Measurements from ENCODE around the gene LINGO1. TPM values are rescaled to one million over a fixed set of nuclear protein-coding genes. Genes with fewer than 3 reads are reported as not detected.

The LINGO1 gene
- total RNA-seq, 2 experiments from 2014 or later: not detected

DNA sequence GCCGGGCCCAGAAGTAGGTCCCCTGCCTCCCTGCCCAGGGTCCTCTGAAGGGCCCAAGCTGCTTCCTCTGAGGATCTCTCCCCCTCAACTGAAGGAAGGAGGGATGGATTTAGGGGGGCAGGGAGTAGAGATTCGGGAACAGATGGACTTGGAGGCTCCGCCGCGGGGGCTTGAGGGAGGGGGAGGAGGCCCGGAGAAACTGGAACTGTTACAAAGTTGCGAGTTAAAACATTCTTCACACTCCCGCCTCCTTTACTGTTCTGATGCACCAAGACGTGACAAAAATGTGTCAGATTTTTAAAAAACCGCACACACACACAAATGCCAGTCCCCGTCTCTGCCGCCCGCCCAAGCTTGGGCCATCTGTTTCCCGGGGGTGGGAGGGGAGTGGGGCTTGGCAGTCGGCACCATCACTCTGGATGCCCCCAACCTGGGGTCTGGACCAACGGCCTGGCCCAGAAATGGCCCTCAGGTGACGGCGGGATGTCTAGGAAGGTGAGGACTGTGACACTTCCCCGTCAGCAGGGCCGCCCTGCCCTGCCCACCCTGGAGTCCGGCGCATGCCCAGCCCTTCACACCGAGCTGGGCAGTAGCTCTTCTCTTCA, 25.0 kb upstream of the LINGO1 start:
- POLR2A ChIA-PET: no interaction called here
- CTCF ChIA-PET: interaction anchor here (2.9 kb wide), 1 partner anchor 24 kb away, joined by 12 read pairs; the partner anchor contains the start of gene LINGO1

DNA sequence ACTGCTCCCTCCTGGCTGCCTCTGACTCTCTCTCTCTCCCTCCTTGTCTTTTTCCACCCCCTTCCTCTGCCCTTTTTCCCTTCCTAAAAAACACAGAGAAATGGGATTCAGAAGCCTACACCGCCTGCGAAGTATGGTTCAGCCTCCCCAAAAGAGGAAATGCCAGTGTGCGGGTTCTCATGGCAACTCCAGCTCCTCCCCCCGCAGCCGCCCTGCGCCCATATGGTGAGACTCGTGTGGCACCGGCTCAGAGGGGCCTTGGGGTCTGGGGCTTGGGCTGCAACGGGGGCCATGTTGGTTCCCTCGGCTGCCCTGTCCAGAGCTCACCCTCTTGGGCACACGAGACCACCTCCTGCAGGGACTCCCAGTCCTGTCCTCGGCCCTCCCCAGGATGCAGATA, 23.6 kb upstream of the LINGO1 start:
- ChIA-PET CTCF (interaction anchor here (2.9 kb wide), 1 partner anchor 22 kb away, joined by 12 read pairs; the partner anchor contains the start of gene LINGO1), POLR2A (no interaction called here)

DNA sequence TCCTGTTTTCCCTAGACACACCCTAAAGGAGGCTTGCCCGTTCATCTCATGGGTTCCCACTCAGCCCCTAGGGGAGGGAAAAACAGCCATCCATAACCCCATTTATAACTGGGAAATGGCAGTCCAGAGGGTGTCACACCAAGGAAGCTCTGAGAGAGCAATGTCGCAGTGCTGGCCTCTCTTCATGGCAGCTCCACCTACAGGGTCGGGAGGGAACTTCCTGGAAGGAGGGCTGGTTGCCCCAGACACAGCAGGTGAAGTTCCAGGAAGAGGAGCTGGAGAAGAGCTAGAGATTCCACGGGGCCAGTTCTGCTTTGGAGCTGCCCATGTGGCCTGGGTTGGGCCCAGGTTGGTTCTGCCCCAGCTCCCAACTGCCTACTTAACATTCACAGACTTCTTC, 22.3 kb upstream of the LINGO1 start:
- CTCF ChIA-PET: interaction anchor here (2.9 kb wide), 1 partner anchor 21 kb away, joined by 12 read pairs; the partner anchor contains the start of gene LINGO1
- POLR2A ChIA-PET: no interaction called here

DNA sequence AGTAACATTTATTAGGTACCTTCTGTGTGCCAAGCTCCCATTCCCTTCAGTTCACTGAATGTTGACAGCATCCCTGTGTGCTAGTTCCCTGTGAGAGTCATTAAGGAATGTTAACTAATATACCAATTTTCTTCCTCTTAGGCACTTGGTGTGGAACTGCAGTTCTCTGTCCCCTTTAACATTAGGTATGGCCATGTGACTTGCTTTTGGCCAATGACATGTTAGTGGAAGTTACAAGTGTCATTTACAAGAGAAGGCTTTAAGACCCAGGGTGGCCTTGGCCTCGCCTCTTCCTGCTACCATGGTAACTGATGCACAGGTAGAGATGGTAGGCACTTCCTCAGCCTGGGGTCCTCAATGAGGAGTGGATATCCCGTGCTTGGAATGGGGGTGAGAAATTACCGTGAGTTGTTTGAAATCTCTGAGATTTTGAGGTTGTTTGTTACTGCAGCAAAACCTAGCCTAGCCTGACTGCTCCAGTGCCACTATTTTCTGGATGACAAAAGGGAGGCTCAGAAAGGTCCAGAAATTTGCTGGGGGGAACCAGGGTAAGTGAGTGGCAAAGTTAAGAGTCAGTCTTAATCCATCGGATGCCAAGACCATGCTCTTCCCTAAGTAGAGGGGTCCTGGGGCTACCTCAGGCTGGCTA, 21.2 kb upstream of the LINGO1 start:
- POLR2A ChIA-PET: no interaction called here
- CTCF ChIA-PET: no interaction called here

DNA sequence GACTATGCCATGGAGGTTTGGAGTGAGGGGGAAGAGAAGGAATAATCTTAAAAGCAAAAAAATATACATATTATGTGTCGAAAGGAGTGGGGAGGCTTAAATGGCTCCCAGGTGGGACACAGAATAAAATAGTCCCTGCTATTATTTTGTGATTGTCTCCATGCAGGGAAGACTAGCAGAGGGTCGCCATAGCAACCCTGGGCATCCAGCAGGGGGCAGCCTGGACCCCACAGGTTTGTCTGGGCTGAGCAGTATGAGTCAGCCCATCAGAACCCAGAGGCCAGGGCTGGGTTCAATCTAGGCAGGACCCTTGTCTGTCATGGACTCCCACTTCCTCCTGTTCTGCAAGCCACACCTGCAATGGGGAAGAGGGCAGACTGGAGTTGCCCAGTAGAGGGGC, 17.6 kb upstream of the LINGO1 start:
- POLR2A ChIA-PET: no interaction called here
- CTCF ChIA-PET: no interaction called here

GRCh38 chr15:77649610-77650009, 16.9 kb upstream of the LINGO1 start:
- POLR2A ChIA-PET: no interaction called here

GRCh38 chr15:77649017-77649416, 16.3 kb upstream of the LINGO1 start:
- ChIA-PET POLR2A (no interaction called here), CTCF (no interaction called here)

More at GRCh38 chr15:77649610-77650009, 16.9 kb upstream of the LINGO1 start:
- CTCF ChIA-PET: no interaction called here

DNA sequence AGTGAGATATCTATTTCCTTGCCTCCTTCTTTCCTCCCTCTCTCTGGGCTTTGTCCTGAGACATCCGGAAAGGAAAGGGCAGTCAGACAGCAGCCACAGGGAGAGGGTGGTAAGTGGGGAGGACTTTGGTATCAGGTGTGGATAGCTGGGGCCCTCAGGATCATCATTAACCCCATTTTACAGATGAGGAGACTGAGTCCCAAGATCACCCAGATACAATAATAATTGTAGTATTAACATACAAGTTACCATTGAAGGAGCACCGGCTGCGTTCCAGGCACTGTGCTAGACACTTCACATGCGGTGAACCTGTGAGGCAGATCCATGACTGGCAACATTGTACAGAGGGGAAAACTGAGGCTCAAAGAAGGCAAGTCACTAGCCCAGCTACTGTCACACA, 15.2 kb upstream of the LINGO1 start:
- ChIA-PET CTCF (no interaction called here), POLR2A (no interaction called here)

- POLR2A ChIA-PET: no interaction called here
- CTCF ChIA-PET: interaction anchor here (4.9 kb wide), 1 partner anchor 12 kb away, joined by 23 read pairs; the partner anchor contains the start of gene LINGO1
These were observed 13.5 kb upstream of the LINGO1 start for GRCh38 chr15:77646104-77646694.

GRCh38 chr15:77645602-77646001, 12.9 kb upstream of the LINGO1 start:
- POLR2A ChIA-PET: no interaction called here
- CTCF ChIA-PET: interaction anchor here (4.9 kb wide), 1 partner anchor 12 kb away, joined by 23 read pairs; the partner anchor contains the start of gene LINGO1

GRCh38 chr15:77644543-77645247, 12.0 kb upstream of the LINGO1 start:
- ChIA-PET CTCF (interaction anchor here (4.9 kb wide), 1 partner anchor 11 kb away, joined by 23 read pairs; the partner anchor contains the start of gene LINGO1), POLR2A (no interaction called here)

DNA sequence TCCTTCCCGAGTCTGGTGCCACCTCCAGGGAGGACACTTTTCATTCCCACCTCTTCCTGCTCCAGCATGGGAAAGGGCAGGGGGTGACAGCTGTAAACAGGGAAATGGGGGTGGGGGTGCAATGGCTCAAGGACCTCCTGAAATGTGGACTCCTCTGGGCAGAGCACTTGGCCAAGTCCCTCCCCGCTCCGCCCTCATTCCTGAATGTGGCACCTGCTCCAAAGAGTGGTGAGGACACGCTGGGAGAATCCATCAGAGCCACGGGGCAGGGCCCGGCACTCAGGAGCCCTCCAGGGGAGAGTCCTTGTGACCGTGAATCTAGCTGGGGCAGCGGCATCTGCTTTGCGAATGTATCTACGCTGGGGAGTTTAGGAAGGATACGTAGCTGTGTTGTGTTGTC, 11.1 kb upstream of the LINGO1 start:
- CTCF ChIA-PET: interaction anchor here (4.9 kb wide), 1 partner anchor 10 kb away, joined by 23 read pairs; the partner anchor contains the start of gene LINGO1
- POLR2A ChIA-PET: no interaction called here

- POLR2A ChIA-PET: no interaction called here
- CTCF ChIA-PET: interaction anchor here (4.9 kb wide), 1 partner anchor 9 kb away, joined by 23 read pairs; the partner anchor contains the start of gene LINGO1
These were observed 10.2 kb upstream of the LINGO1 start for GRCh38 chr15:77642793-77643430.

- ChIA-PET POLR2A (no interaction called here), CTCF (interaction anchor here (4.9 kb wide), 1 partner anchor 8 kb away, joined by 23 read pairs; the partner anchor contains the start of gene LINGO1)
These were observed 9.3 kb upstream of the LINGO1 start for GRCh38 chr15:77641999-77642398.

DNA sequence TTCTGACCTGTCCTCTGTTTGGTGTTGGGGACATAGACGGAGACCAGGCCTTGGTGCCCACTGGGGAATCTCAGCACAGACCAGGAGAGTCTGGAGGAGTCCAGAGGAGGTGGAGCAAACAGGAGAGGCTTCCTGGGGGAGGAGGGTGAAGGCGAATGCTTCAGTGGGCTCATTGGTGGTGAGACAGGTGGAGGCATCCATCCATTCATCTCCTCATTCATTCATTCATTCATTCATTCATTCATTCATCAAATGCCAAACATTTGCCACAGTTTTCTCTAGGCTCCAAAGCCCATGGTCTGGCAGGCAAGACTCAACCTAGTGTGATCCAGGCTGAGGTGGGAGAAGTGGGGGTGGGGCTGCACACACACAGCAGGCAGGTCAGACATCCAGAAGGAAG, 7.9 kb upstream of the LINGO1 start:
- POLR2A ChIA-PET: no interaction called here
- CTCF ChIA-PET: no interaction called here

GRCh38 chr15:77639431-77639830, 6.7 kb upstream of the LINGO1 start:
- ChIA-PET POLR2A (no interaction called here), CTCF (no interaction called here)

- ChIA-PET POLR2A (no interaction called here), CTCF (no interaction called here)
These were observed 5.4 kb upstream of the LINGO1 start for GRCh38 chr15:77637851-77638692.

DNA sequence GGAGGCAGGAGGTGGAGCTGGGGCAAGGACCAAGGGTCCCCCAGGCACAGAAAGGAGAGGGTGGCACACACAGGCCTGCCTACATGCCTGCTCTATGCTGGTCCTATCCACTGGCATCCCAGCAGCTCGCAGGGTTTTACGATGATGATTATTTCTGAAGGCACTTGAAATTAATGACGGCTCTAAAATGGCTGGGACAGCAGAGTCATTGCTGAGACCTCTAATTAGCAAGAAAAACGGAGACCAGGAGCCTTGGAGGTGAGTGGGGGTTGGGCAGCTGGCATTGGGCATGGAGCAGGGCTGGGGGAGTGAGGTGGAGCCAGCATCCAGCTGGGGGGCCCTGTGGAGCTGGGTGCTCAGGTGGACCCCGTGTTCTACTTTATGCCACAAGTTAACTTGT, 3.5 kb upstream of the LINGO1 start:
- ChIA-PET CTCF (no interaction called here), POLR2A (no interaction called here)

Measured in activated CD8-positive, alpha-beta memory T cell treated with anti-CD3 and anti-CD28 coated beads for 36 hours (primary cell).